C4-2B (cell line): Measurements from ENCODE around the gene SERINC1.
"Not testable (repeated sequence)": the region's sequence is repeated elsewhere in the genome, so short reads cannot be mapped to it uniquely, and the experiment has no call there.

Experiments
- H3K27ac ChIP-seq: fragments of 450-650 bp; 2 replicates; pipeline ENCODE4 v1.5.1; 2017
- ZFX ChIP-seq: fragments of 450-650 bp; IDR thresholded peaks from 2 replicates; pipeline ENCODE4 v1.6.1; 2017
- TF ChIP-seq, protein P1 (sequence below): fragments of 450-650 bp; conservative IDR thresholded peaks from 2 replicates; pipeline ENCODE4 v1.5.1; 2017; ENCODE audit warnings: mild to moderate bottlenecking

The SERINC1 gene

DNA sequence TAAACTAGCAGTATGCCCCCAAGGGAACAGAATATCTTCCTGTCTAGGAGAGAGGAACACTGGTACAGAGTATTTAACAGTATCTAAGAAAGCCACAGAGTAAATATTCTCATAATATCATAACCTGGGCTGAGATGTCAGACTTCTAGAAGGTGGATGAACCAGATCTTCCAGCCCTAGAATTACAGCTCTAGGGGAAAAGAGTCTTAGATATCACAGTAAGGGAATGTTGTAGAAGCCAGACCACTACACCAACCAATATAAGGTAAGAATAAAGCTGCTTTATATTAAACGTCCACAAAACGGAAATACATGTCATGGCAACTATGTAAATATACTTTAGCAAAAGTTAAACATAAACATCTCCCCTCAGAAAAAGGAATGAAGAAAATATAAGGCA, 12.4 kb downstream of the SERINC1 start:
- TF ChIP-seq, protein P1, sequence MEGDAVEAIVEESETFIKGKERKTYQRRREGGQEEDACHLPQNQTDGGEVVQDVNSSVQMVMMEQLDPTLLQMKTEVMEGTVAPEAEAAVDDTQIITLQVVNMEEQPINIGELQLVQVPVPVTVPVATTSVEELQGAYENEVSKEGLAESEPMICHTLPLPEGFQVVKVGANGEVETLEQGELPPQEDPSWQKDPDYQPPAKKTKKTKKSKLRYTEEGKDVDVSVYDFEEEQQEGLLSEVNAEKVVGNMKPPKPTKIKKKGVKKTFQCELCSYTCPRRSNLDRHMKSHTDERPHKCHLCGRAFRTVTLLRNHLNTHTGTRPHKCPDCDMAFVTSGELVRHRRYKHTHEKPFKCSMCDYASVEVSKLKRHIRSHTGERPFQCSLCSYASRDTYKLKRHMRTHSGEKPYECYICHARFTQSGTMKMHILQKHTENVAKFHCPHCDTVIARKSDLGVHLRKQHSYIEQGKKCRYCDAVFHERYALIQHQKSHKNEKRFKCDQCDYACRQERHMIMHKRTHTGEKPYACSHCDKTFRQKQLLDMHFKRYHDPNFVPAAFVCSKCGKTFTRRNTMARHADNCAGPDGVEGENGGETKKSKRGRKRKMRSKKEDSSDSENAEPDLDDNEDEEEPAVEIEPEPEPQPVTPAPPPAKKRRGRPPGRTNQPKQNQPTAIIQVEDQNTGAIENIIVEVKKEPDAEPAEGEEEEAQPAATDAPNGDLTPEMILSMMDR, result no peak
- TF ChIP-seq ZFX, result no peak
- H3K27ac ChIP-seq, result no peak overlapping the region

DNA sequence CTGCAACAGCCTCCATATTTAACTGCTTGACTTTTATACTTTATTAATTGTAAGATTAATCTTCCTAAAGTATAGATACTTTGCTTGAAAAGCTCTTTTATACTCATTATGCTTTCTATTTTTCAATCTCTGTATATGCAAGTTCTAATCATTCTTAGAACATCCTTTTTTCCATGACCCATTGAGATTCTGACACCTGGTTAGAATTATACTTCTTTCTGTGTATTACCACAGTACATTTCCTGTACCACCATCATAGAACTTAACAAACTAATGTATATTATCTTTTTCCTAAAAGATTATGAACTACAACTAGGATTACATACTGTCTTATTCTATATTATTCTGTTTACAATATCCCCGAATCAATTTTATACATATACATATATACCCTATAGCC, 13.5 kb downstream of the SERINC1 start:
- no peak for TF ChIP-seq ZFX
- TF ChIP-seq, protein P1, result no peak
- H3K27ac ChIP-seq, result no peak overlapping the region

DNA sequence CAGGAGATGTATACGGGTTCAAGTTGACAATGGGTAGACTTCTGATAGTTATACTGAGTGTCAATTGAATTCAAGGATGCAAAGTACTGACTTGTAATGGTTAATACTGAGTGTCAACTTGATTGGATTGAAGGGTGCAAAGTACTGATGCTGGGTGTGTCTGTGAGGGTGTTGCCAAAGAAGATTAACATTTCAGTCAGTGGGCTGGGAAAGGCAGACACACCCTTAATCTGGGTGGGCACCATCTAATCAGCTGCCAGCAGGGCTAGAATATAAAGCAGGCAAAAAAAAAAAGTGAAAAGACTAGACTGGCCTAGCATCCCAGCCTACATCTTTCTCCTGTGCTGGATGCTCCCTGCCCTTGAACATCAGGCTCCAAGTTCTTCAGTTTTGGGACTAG, 16.5 kb downstream of the SERINC1 start:
- not testable (repeated sequence) for H3K27ac ChIP-seq

DNA sequence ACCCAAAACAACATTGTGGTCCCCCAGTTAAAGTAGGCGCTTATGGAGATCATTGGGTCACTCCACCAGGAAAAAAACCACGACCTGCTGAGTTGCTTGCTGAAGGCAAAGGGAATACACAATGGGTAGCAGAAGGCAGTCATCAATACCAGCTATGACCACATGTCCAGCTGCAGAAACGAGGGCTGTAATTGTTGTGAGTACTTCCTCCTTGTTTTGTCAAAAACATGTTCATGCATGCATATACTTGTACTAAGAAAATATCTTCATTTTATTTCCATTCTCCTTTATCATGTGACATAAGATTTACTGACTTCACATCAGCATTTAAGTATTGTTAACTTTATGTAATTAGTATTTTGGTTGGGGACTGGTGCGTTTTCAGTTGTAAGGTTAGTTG, 16.9 kb downstream of the SERINC1 start:
- H3K27ac ChIP-seq, result no peak overlapping the region
- no peak for TF ChIP-seq ZFX
- TF ChIP-seq, protein P1, result no peak

DNA sequence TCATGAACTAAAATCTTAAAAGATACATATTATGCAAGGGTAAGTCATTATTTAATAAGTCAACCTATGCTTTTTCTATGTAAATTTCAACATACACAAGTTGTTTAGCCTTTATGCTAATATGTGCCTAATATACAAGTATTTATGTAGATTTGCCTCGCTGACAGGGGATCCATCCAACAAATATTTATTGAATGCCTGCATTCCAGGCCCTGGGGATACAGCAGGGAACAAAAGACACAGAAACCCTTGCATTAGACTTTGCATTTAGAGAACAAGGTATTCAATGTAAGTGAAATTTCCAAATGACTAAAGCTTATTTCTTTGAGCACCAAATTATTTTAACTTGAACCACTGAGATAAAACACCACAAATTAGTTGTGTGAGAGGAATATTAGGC, 19.1 kb downstream of the SERINC1 start:
- no peak for TF ChIP-seq ZFX
- TF ChIP-seq, protein P1, result no peak
- no peak overlapping the region for H3K27ac ChIP-seq

DNA sequence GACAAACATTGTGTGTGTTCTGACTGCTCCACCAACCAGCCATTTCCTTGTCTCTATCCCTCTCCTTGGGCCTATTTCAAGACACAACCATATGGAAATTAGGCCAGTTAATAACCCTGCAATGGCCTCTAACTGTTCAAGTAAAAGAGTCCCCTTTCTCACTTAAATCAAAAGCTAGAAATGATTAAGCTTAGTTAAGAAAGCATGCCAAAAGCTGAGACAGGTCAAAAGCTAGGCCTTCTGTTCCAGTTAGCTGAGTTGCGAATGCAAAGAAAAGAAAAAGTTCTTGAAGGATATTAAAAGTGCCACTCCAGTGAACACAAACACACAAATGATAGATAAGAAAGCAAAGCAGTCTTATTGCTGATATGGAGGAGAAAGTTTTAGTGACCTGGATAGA, 22.5 kb downstream of the SERINC1 start:
- no peak overlapping the region for H3K27ac ChIP-seq
- TF ChIP-seq ZFX, result no peak
- TF ChIP-seq, protein P1, result no peak

DNA sequence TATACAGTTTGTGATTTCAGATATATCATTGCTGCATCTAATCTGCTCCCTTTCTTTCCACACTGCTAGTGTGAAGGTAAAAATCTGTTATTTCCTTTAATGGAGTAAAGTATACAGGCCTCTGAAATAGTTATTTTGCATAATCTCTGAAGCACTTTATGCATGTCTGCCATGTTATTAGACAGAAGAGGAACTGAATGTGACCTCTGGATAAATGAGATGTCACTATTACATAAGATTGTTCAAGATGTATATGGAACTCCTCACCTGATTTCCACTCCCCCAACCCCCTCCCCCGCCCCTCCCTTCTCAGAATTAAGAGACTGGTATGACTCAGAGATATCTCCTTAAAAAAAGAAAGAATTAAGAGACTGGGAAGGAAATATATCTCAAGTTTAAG, 26.3 kb downstream of the SERINC1 start:
- no peak for TF ChIP-seq ZFX
- TF ChIP-seq, protein P1, result no peak
- H3K27ac ChIP-seq, result no peak overlapping the region

DNA sequence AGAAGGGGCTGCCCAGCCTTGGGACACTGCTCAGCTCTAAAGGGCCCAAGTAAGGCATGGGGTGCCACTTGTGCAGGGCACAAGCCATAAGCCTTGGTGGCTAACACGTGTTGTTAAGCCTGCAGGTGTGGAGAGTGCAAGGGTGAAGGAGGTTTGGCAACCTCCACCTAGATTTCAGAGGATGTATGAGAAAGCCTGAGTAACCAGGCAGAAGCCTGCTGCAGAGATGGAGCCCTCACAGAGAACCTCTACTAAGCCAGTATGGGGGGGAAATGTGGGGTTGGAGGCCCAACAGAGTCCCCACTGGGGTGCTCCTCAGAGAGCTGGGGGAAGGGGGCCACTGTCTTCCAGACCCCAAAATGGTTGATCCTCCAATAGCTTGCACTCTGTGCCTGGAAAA, 32.6 kb downstream of the SERINC1 start:
- no peak overlapping the region for H3K27ac ChIP-seq
- no peak for TF ChIP-seq ZFX
- TF ChIP-seq, protein P1, result no peak
